GM23338 (cell line): ENCODE data around the gene CRYGD. TPM values are rescaled to one million over a fixed set of nuclear protein-coding genes. Genes with fewer than 3 reads are reported as not detected.

Source experiments
- ATAC-seq: fragments of 200-7000 bp; cut with Tn5 transposase; 3 replicates; pipeline ENCODE4 v1.9.1; 2020
- DNase-seq: peaks from one replicate; pipeline ENCODE4 v3.0.0-alpha.2; 2015; ENCODE audit warnings: low spot score
- H2AFZ ChIP-seq: fragments of 200-600 bp; sonication (generic); 2 replicates; pipeline ENCODE4 v1.8.0; 2016; ENCODE audit warnings: antibody characterized with exemption, mild to moderate bottlenecking, moderate library complexity
- H3F3A ChIP-seq: fragments of 200-600 bp; sonication (generic); replicated peaks from 2 replicates; pipeline ENCODE4 v1.8.0; 2017; ENCODE audit warnings: antibody characterized with exemption, mixed run types, low read depth
- H3K27ac ChIP-seq: fragments of 200-600 bp; sonication (generic); 2 replicates; pipeline ENCODE4 v1.6.1; 2016; ENCODE audit warnings: low read depth
- H3K27me3 ChIP-seq: fragments of 200-600 bp; sonication (generic); 2 replicates; pipeline ENCODE4 v1.8.0; 2016; ENCODE audit warnings: mild to moderate bottlenecking, mixed run types, moderate library complexity; ENCODE audit not compliant: insufficient read depth
- H3K36me3 ChIP-seq: fragments of 200-600 bp; sonication (generic); 2 replicates; pipeline ENCODE4 v1.8.0; 2016; ENCODE audit warnings: mild to moderate bottlenecking; ENCODE audit not compliant: insufficient read depth
- H3K4me1 ChIP-seq: fragments of 200-600 bp; sonication (generic); 2 replicates; pipeline ENCODE4 v1.8.0; 2016; ENCODE audit warnings: mild to moderate bottlenecking, moderate library complexity; ENCODE audit not compliant: insufficient read depth
- H3K4me2 ChIP-seq: fragments of 200-600 bp; sonication (generic); 2 replicates; pipeline ENCODE4 v1.7.1; 2017; ENCODE audit warnings: mixed run types
- H3K4me3 ChIP-seq: fragments of 200-600 bp; sonication (generic); 2 replicates; pipeline ENCODE4 v1.6.1; 2016; ENCODE audit warnings: mixed run types
- H3K79me2 ChIP-seq: fragments of 200-600 bp; sonication (generic); replicated peaks from 2 replicates; pipeline ENCODE4 v1.8.0; 2017; ENCODE audit warnings: mild to moderate bottlenecking; ENCODE audit not compliant: insufficient read depth
- H3K9me2 ChIP-seq: fragments of 200-600 bp; sonication (generic); 2 replicates; pipeline ENCODE4 v1.8.0; 2017; ENCODE audit not compliant: insufficient read depth
- H4K20me1 ChIP-seq: fragments of 200-600 bp; sonication (generic); replicated peaks from 2 replicates; pipeline ENCODE4 v1.8.0; 2017; ENCODE audit warnings: mild to moderate bottlenecking; ENCODE audit not compliant: insufficient read depth
- H3K27ac Mint-ChIP-seq: 2 replicates; pipeline ENCODE4 v1.8.0; 2020; ENCODE audit warnings: inconsistent platforms, mild to moderate bottlenecking, moderate library complexity, mixed read lengths
- H3K27me3 Mint-ChIP-seq: 3 replicates; pipeline ENCODE4 v1.8.0; 2022; ENCODE audit warnings: low read depth, mild to moderate bottlenecking, moderate library complexity, mixed read lengths, inconsistent platforms; ENCODE audit not compliant: insufficient read depth, poor library complexity
- H3K36me3 Mint-ChIP-seq: 3 replicates; pipeline ENCODE4 v1.8.0; 2021; ENCODE audit warnings: low read depth, mild to moderate bottlenecking, inconsistent platforms, moderate library complexity, mixed read lengths
- H3K4me1 Mint-ChIP-seq: 3 replicates; pipeline ENCODE4 v1.8.0; 2020; ENCODE audit warnings: mild to moderate bottlenecking, inconsistent platforms, mixed read lengths
- H3K4me3 Mint-ChIP-seq: 3 replicates; pipeline ENCODE4 v1.8.0; 2021; ENCODE audit warnings: moderate library complexity, mild to moderate bottlenecking, inconsistent platforms, mixed read lengths
- H3K9me3 Mint-ChIP-seq: 3 replicates; pipeline ENCODE4 v1.8.0; 2020; ENCODE audit warnings: moderate library complexity, mild to moderate bottlenecking, inconsistent platforms, mixed read lengths
- CREB1 ChIP-seq: fragments of 250-450 bp; sonication (Bioruptor Pico); IDR thresholded peaks from 2 replicates; pipeline ENCODE4 v1.5.0; 2020; ENCODE audit warnings: low read depth, mild to moderate bottlenecking, moderate library complexity
- EZH2 ChIP-seq: fragments of 200-600 bp; sonication (generic); IDR thresholded peaks from one replicate; pipeline ENCODE4 v1.8.0; 2017; ENCODE audit warnings: antibody characterized with exemption, mild to moderate bottlenecking, low read depth; ENCODE audit not compliant: unreplicated experiment
- EZH2phosphoT487 ChIP-seq: fragments of 200-600 bp; sonication (generic); IDR thresholded peaks from one replicate; pipeline ENCODE4 v1.8.1; 2018; ENCODE audit warnings: antibody characterized with exemption; ENCODE audit not compliant: unreplicated experiment
- JUNB ChIP-seq: IDR thresholded peaks from one replicate; pipeline ENCODE4 v1.6.1; 2016; ENCODE audit warnings: antibody characterized with exemption; ENCODE audit not compliant: unreplicated experiment
- NANOG ChIP-seq: IDR thresholded peaks from 2 replicates; pipeline ENCODE4 v1.6.1; 2016; ENCODE audit warnings: antibody characterized with exemption, borderline replicate concordance
- POLR2AphosphoS5 ChIP-seq: IDR thresholded peaks from 2 replicates; pipeline ENCODE4 v1.6.1; 2016; ENCODE audit warnings: antibody characterized with exemption, low read depth
- STAT1 ChIP-seq: IDR thresholded peaks from one replicate; pipeline ENCODE4 v1.6.1; 2016; ENCODE audit warnings: antibody characterized with exemption; ENCODE audit not compliant: unreplicated experiment
- ZNF114 ChIP-seq: fragments of 250-450 bp; sonication (Bioruptor Pico); IDR thresholded peaks from 2 replicates; pipeline ENCODE4 v1.5.0; 2020; ENCODE audit warnings: mild to moderate bottlenecking, moderate library complexity
- ZNF331 ChIP-seq: fragments of 250-450 bp; sonication (Bioruptor Pico); IDR thresholded peaks from 2 replicates; pipeline ENCODE4 v1.5.0; 2020; ENCODE audit warnings: low read depth, mild to moderate bottlenecking, moderate library complexity
- polyA plus RNA-seq: library from polyadenylated mRNA; unstranded; fragments of >200 nt; fragmentation: Nextera tagmentation; extraction: Ambion mirVana; gene quantifications from 2 replicates; pipeline ENCODE4 v1.2.1, GENCODE V29; 2016
- total RNA-seq: library from RNA; depleted of rRNA; stranded (reverse); fragments of >200 nt; shearing (Covaris generic); gene quantifications from 2 replicates; pipeline ENCODE4 v1.2.3, GENCODE V29; 2014
- TF ChIP-seq, protein P1 (sequence below): IDR thresholded peaks from 2 replicates; pipeline ENCODE4 v1.6.1; 2016; ENCODE audit warnings: antibody characterized with exemption
- TF ChIP-seq, protein P2 (sequence below), 2 experiments: fragments of 200-600 bp in 1 of 2; sonication (generic) in 1 of 2; conservative IDR thresholded peaks; 2 replicates each; pipeline versions ENCODE4 v1.5.1 to v1.6.1; 2016 to 2017; ENCODE audit warnings: antibody characterized with exemption in 2 of 2, low read depth in 2 of 2, mild to moderate bottlenecking in 2 of 2, moderate library complexity in 1 of 2
- TF ChIP-seq, protein P3 (sequence below): IDR thresholded peaks from one replicate; pipeline ENCODE4 v1.6.1; 2018; ENCODE audit warnings: antibody characterized with exemption; ENCODE audit not compliant: unreplicated experiment

The CRYGD gene
- total and polyA plus RNA-seq, 2 experiments from 2014 or later = 3.4 to 23.9 TPM

DNA sequence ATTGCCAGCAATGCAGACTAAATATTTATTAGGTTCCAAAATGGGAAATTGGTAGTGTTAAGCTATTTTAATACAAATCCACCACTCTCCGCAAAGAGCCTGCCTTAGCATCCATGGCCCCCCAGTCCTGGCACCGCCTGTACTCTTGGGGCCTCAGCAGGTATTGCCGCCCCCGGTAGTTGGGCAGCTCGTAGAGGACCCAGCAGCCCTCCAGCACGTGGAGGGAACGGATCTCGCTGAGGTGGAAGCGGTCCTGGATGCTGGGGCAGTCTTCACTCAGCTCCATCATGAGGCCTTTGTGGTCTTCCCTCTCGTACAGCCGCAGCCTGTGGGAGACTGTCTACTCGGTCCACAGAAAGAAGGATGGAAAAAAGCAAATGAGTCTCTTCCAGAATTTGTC is 3.8 kb upstream of the CRYGD start:
- TF ChIP-seq, protein P1, sequence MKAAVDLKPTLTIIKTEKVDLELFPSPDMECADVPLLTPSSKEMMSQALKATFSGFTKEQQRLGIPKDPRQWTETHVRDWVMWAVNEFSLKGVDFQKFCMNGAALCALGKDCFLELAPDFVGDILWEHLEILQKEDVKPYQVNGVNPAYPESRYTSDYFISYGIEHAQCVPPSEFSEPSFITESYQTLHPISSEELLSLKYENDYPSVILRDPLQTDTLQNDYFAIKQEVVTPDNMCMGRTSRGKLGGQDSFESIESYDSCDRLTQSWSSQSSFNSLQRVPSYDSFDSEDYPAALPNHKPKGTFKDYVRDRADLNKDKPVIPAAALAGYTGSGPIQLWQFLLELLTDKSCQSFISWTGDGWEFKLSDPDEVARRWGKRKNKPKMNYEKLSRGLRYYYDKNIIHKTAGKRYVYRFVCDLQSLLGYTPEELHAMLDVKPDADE = no peak
- TF ChIP-seq STAT1 (no peak), EZH2 (no peak)
- Mint-ChIP-seq H3K9me3 (no peaks in the 10 kb centered on the region), H3K4me3 (no peak overlapping the region), H3K36me3 (no peaks in the 10 kb centered on the region), H3K27ac (no peak overlapping the region), H3K4me1 (peaks cover 16% of the 10 kb centered on the region), H3K27me3 (peaks cover 17% of the 10 kb centered on the region)
- Histone ChIP-seq H3K79me2 (no peaks in the 10 kb centered on the region), H3F3A (no peaks in the 10 kb centered on the region), H3K36me3 (no peaks in the 10 kb centered on the region), H3K4me3 (no peak overlapping the region), H3K4me2 (no peak overlapping the region), H3K4me1 (peaks cover 9% of the 10 kb centered on the region; the same call in 1 of the 2 replicates), H3K9me2 (no peaks in the 10 kb centered on the region), H2AFZ (peak overlapping the region; percentile 67; the same call in 1 of the 2 replicates), H3K27ac (no peak overlapping the region), H3K27me3 (no peaks in the 10 kb centered on the region), H4K20me1 (no peaks in the 10 kb centered on the region)
- DNase-seq (no peak), ATAC-seq (no peak)

DNA sequence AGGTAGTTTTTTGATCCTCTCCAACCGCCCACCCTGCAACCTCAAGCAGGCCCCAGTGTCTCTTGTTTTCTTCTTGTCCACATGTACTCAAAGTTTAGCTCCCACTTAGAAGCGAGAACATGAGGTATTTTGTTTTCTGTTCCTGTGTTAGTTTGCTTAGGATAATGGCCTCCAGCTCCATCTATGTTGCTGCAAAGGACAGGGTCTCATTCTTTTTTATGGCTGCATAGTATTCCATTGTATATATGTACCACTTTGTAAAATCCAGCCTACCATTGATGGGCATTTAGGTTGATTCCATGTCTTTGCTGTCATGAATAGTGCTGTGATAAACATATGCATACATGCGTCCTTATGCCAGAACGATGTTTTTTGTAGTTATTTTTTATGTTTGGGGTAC is 2.8 kb upstream of the CRYGD start:
- Mint-ChIP-seq H3K36me3 (no peaks in the 10 kb centered on the region), H3K27me3 (peaks cover 16% of the 10 kb centered on the region), H3K9me3 (no peaks in the 10 kb centered on the region), H3K27ac (no peak overlapping the region), H3K4me1 (peaks cover 16% of the 10 kb centered on the region), H3K4me3 (no peak overlapping the region)
- Histone ChIP-seq H3K4me3 (no peak overlapping the region), H3F3A (no peaks in the 10 kb centered on the region), H3K36me3 (no peaks in the 10 kb centered on the region), H3K27me3 (no peaks in the 10 kb centered on the region), H3K4me2 (no peak overlapping the region), H4K20me1 (no peaks in the 10 kb centered on the region), H3K79me2 (no peaks in the 10 kb centered on the region), H3K27ac (no peak overlapping the region), H2AFZ (no peak overlapping the region), H3K4me1 (peaks cover 9% of the 10 kb centered on the region; the same call in 1 of the 2 replicates), H3K9me2 (no peaks in the 10 kb centered on the region)
- DNase-seq = no peak
- ATAC-seq = no peak
- no peak for TF ChIP-seq STAT1
- TF ChIP-seq POLR2AphosphoS5 = no peak
- TF ChIP-seq, protein P2, sequence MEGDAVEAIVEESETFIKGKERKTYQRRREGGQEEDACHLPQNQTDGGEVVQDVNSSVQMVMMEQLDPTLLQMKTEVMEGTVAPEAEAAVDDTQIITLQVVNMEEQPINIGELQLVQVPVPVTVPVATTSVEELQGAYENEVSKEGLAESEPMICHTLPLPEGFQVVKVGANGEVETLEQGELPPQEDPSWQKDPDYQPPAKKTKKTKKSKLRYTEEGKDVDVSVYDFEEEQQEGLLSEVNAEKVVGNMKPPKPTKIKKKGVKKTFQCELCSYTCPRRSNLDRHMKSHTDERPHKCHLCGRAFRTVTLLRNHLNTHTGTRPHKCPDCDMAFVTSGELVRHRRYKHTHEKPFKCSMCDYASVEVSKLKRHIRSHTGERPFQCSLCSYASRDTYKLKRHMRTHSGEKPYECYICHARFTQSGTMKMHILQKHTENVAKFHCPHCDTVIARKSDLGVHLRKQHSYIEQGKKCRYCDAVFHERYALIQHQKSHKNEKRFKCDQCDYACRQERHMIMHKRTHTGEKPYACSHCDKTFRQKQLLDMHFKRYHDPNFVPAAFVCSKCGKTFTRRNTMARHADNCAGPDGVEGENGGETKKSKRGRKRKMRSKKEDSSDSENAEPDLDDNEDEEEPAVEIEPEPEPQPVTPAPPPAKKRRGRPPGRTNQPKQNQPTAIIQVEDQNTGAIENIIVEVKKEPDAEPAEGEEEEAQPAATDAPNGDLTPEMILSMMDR (conservative IDR thresholded peaks at IDR 0.05; ENCODE audit: low read depth in 2 of 2) = no peak
- no peak for TF ChIP-seq CREB1 (CRISPR knock-in tag)
- TF ChIP-seq, protein P1 = no peak
- TF ChIP-seq, protein P3, sequence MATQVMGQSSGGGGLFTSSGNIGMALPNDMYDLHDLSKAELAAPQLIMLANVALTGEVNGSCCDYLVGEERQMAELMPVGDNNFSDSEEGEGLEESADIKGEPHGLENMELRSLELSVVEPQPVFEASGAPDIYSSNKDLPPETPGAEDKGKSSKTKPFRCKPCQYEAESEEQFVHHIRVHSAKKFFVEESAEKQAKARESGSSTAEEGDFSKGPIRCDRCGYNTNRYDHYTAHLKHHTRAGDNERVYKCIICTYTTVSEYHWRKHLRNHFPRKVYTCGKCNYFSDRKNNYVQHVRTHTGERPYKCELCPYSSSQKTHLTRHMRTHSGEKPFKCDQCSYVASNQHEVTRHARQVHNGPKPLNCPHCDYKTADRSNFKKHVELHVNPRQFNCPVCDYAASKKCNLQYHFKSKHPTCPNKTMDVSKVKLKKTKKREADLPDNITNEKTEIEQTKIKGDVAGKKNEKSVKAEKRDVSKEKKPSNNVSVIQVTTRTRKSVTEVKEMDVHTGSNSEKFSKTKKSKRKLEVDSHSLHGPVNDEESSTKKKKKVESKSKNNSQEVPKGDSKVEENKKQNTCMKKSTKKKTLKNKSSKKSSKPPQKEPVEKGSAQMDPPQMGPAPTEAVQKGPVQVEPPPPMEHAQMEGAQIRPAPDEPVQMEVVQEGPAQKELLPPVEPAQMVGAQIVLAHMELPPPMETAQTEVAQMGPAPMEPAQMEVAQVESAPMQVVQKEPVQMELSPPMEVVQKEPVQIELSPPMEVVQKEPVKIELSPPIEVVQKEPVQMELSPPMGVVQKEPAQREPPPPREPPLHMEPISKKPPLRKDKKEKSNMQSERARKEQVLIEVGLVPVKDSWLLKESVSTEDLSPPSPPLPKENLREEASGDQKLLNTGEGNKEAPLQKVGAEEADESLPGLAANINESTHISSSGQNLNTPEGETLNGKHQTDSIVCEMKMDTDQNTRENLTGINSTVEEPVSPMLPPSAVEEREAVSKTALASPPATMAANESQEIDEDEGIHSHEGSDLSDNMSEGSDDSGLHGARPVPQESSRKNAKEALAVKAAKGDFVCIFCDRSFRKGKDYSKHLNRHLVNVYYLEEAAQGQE = no peak
- TF ChIP-seq NANOG = no peak
- TF ChIP-seq EZH2 = no peak
- TF ChIP-seq ZNF114 (CRISPR knock-in tag) = no peak
- TF ChIP-seq EZH2phosphoT487 = no peak
- TF ChIP-seq JUNB = no peak
- no peak for TF ChIP-seq ZNF331 (CRISPR knock-in tag)
